HL-60 (cell line): ENCODE measurements around the gene METTL23.
"Not testable (repeated sequence)": the region's sequence is repeated elsewhere in the genome, so short reads cannot be mapped to it uniquely, and the experiment has no call there.

Source experiments
- DNase-seq, 2 experiments: peaks; one replicate each; pipeline ENCODE4 v3.0.0-alpha.2; 2010 to 2020; ENCODE audit warnings: low read depth in 1 of 2, low spot score in 1 of 2
- H3K27ac ChIP-seq: fragments of 250-450 bp; sonication (Bioruptor Pico); replicated peaks from 2 replicates; pipeline ENCODE4 v1.5.1; 2020; ENCODE audit warnings: mild to moderate bottlenecking, moderate library complexity
- H3K27me3 ChIP-seq: fragments of 250-450 bp; sonication (Bioruptor Pico); 2 replicates; pipeline ENCODE4 v1.5.1; 2021; ENCODE audit warnings: mild to moderate bottlenecking, moderate library complexity; ENCODE audit not compliant: insufficient read depth, poor library complexity, severe bottlenecking
- H3K4me3 ChIP-seq: replicated peaks from 2 replicates; pipeline ENCODE4 v1.5.1; 2011; ENCODE audit warnings: mild to moderate bottlenecking, control low read depth, low read length; ENCODE audit not compliant: insufficient read depth
- GABPA ChIP-seq: IDR thresholded peaks from 2 replicates; pipeline ENCODE4 v1.6.1; 2012; ENCODE audit warnings: low read depth
- POLR2AphosphoS5 ChIP-seq: IDR thresholded peaks from 2 replicates; pipeline ENCODE4 v1.6.1; 2012; ENCODE audit warnings: low read depth
- REST ChIP-seq: IDR thresholded peaks from 2 replicates; pipeline ENCODE4 v1.6.1; 2012; ENCODE audit warnings: low read depth; ENCODE audit not compliant: insufficient replicate concordance
- SPI1 ChIP-seq: IDR thresholded peaks from 2 replicates; pipeline ENCODE4 v1.6.1; 2012; ENCODE audit warnings: low read depth, mild to moderate bottlenecking, borderline replicate concordance
- TF ChIP-seq, protein P1 (sequence below): IDR thresholded peaks from one replicate; pipeline ENCODE4 v1.5.1; 2011; ENCODE audit warnings: low read length, control low read depth, inconsistent platforms; ENCODE audit not compliant: insufficient read depth

METTL23 gene

DNA sequence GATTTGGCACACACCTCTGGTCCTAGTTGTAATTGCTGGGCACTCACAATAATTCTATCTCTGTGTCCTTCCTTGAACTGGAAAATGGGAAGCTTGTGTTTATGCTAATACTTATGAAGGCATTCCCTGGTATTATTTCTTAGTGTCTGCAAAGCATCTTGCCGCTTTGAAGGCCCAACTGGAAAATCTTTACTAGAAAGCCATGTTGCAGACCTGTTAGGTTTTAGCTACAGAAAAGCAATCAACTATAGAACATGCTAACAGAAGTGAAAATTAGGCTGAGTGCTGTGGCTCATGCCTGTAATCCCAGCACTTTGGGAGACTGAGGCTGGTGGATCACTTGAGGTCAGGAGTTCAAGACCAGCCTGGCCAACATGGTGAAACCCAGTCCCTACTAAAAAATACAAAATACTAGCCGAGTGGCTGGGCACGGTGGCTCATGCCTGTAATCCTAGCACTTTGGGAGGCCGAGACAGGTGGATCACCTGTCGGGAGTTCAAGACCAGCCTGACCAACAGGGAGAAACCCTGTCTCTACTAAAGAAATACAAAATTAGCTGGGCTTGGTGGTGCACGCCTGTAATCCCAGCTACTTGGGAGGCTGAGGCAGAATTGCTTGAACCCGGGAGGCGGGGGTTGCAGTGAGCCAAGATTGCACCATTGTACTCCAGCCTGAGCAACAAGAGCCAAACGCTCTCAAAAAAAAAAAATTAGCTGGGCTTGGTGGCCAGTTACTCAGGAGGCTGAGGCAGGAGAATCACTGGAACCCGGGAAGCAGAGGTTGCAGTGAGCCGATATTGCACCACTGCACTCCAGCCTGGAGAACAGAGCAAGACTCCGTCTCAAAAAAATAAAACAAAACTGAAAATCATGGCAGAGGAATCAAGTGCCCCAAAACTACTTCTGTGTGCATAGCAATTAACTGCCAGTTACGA lies 5.4 kb downstream of the METTL23 start:
- not testable (repeated sequence) for H3K27me3 ChIP-seq, H3K4me3 ChIP-seq, DNase-seq
- TF ChIP-seq POLR2AphosphoS5 = peak; percentile 42; the same call in 1 of the 2 replicates
- H3K27ac ChIP-seq = peak overlapping the region; percentile 2; the same call in 1 of the 2 replicates

DNA sequence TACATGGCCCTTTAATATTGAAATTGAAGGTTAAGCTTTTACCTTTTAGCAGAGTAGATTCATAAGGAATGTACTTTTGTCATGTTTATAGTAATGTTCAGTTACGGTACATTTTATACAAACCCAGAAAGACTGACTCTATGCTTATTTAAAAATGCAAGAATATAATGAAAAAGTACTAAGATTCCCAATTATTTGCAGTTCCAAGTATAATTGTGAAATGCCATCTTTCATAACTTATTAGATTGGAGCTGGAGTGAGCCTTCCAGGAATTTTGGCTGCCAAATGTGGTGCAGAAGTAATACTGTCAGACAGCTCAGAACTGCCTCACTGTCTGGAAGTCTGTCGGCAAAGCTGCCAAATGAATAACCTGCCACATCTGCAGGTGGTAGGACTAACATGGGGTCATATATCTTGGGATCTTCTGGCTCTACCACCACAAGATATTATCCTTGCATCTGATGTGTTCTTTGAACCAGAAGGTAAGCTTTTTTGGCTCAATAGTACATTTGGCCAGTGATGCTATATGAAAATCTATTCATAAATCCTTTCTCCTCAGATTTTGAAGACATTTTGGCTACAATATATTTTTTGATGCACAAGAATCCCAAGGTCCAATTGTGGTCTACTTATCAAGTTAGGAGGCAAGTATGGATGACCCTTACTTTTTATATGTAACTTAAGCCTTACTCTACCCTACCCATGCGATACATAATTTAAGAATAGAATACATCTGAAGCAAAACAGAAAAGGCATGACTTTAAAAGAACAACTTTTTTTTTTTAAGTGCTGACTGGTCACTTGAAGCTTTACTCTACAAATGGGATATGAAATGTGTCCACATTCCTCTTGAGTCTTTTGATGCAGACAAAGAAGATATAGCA lies 6.3 kb downstream of the METTL23 start:
- H3K4me3 ChIP-seq = no peak overlapping the region
- TF ChIP-seq POLR2AphosphoS5 (no peak; the same call in none of the 2 replicates), GABPA (no peak), SPI1 (no peak), REST (no peak)
- TF ChIP-seq, protein P1, sequence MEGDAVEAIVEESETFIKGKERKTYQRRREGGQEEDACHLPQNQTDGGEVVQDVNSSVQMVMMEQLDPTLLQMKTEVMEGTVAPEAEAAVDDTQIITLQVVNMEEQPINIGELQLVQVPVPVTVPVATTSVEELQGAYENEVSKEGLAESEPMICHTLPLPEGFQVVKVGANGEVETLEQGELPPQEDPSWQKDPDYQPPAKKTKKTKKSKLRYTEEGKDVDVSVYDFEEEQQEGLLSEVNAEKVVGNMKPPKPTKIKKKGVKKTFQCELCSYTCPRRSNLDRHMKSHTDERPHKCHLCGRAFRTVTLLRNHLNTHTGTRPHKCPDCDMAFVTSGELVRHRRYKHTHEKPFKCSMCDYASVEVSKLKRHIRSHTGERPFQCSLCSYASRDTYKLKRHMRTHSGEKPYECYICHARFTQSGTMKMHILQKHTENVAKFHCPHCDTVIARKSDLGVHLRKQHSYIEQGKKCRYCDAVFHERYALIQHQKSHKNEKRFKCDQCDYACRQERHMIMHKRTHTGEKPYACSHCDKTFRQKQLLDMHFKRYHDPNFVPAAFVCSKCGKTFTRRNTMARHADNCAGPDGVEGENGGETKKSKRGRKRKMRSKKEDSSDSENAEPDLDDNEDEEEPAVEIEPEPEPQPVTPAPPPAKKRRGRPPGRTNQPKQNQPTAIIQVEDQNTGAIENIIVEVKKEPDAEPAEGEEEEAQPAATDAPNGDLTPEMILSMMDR = no peak

DNA sequence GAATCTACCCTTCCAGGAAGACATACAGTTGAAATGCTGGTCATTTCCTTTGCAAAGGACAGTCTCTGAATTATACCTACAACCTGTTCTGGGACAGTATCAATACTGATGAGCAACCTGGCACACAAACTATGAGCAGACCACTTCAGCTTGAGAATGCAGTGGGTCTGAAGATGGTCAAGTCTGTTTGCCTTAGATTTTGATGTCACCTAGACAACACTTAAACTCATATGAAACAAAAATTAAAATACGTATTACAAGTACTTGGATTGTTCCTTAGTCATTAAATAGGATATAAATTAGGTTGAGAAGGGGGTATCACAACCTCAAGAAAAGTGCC lies 6.9 kb downstream of the METTL23 start:
- DNase-seq = no peak
- TF ChIP-seq REST = no peak
- no peak; the same call in 1 of the 2 replicates for TF ChIP-seq POLR2AphosphoS5
- TF ChIP-seq SPI1 = no peak
- TF ChIP-seq GABPA = no peak
- TF ChIP-seq, protein P1 = no peak
- Histone ChIP-seq H3K27me3 (no peaks in the 10 kb centered on the region), H3K4me3 (peak overlapping the region; percentile 89; the same call in 1 of the 2 replicates), H3K27ac (peak overlapping the region; percentile 98)

More for the DNA sequence above, 6.3 kb downstream of the METTL23 start:
- Histone ChIP-seq H3K27me3 (no peaks in the 10 kb centered on the region), H3K27ac (peak overlapping the region; percentile 98)
- no peak for DNase-seq
